Measurements from ENCODE around the gene XIST.
"Not testable (repeated sequence)": the region's sequence is repeated elsewhere in the genome, so short reads cannot be mapped to it uniquely, and the experiment has no call there.

Gene XIST

DNA sequence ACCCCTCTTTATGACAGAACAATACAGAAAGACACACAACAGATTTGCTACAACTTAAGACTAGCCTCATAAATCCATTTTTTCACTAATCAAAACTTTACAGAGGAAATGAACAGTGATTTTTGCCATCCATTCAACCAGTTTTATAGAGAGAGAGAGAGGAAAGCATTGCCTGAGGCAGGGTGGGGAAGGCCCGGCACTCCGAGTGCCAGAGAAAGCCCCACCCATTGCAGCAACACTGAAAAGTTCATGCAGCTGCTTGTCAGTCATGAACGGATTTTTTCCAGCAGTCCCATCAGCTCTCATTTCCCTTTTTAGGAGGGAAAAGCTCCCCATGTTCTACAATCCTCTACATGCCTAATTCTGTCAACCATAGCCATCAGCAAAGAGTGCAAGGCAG lies 52.6 kb downstream of the XIST start:
- DNase-seq (ENCODE audit: low read depth in 2 of 2), result no peak

DNA sequence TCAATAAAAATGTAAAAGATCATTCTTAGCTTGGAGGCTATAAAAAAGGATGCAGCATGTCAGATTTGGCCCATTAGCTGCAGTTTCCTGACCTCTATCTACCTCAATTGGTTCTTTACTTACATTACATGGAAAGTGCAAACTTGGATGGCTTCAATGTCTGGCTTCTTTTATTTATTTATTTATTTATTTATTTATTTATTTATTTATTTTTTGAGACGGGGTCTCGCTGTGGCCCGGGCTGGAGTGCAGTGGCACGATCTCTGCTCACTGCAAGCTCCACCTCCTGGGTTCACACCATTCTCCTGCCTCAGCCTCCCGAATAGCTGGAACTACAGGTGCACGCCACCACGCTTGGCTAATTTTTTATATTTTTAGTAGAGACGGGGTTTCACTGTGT lies 60.0 kb downstream of the XIST start:
- DNase-seq (ENCODE audit: low read depth in 2 of 2), result not testable (repeated sequence)

DNA sequence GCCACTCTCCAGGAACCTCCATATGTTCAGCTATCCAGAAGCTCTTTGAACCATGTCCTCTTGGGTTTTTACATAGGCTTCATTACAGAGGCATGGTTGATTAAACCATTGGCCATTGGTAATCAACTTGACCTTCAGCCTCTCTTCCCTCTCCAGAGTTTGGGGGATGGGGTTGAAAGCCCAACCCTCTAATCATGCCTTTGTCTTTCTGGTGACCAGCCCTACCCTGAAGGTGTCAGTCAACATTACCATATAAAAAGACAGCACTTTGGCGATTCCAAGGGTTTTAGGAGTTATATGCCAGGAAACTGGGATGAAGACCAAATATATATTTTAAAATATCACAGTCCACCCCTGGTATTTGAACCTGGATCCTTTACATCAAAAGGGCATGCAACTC lies 67.0 kb downstream of the XIST start:
- DNase-seq (ENCODE audit: low read depth in 2 of 2), result no peak

Data from stimulated activated CD4-positive, alpha-beta T cell treated with anti-CD3 and anti-CD28 coated beads, Interleukin-1b, Interleukin-23, amount 100 ng/mL, for 4 hours (primary cell).